HG02884 (cell line): ENCODE data around the gene KRT78.

ENCODE experiments used
- ATAC-seq: cut with Tn5 transposase; IDR thresholded peaks from one replicate; pipeline ENCODE4 v1.9.1; 2021; ENCODE audit warnings: mild to moderate bottlenecking, moderate library complexity; ENCODE audit not compliant: unreplicated experiment

KRT78 gene

GRCh38 chr12:52826611-52827498 lies 21.9 kb downstream of the KRT78 start:
- ATAC-seq: no peak

DNA sequence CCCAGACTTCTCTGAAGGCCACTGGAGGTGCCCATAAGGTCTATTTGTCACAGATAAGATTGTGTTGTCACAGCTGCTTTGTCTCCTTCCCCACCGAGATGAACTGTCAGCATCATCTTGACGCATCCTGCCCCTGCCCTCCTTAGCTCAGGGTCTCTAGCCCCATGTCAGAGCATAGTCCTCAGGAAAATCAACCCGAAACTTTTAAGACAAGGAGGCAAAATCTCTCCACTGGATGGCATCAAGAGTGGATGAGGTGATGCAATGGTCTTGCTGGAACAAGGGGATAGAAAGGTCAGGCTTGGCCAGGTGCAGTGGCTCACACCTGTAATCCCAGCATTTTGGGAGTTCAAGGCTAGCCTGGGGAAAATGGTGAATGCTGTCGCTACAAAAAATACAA lies 22.8 kb downstream of the KRT78 start:
- ATAC-seq: no peak

GRCh38 chr12:52824741-52825410 lies 23.9 kb downstream of the KRT78 start:
- ATAC-seq: no peak

DNA sequence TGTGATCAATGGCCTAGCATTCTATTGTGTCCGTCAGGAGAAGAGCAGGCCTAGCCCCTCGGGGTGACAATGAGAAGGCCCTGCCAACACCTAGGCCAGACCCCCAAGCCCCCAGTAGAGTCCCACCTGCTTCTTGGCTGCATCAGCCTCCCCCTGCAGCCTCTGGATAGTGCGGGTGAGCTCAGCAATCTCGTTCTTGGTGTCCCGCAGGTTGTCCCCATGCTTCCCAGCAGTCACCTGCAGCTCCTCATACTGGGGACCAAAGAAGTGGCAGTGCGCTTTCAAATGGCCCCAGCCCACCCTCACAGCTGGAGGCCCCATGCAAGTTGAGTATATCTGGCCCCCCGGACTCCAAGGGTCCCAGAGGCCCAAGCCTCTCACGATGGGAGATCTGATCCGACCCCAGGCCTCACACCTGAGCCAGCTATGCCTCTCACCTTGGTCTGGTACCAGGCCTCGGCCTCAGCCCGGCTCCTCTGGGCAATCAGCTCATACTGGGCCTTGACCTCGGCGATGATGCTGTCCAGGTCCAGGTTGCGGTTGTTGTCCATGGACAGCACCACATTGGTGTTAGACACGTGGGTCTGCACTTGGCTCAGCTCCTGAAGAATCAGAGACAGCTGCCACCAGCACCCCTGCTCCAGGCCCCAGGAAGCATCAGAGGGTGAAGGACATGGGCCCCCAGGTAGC lies 24.9 kb downstream of the KRT78 start:
- ATAC-seq: no peak

DNA sequence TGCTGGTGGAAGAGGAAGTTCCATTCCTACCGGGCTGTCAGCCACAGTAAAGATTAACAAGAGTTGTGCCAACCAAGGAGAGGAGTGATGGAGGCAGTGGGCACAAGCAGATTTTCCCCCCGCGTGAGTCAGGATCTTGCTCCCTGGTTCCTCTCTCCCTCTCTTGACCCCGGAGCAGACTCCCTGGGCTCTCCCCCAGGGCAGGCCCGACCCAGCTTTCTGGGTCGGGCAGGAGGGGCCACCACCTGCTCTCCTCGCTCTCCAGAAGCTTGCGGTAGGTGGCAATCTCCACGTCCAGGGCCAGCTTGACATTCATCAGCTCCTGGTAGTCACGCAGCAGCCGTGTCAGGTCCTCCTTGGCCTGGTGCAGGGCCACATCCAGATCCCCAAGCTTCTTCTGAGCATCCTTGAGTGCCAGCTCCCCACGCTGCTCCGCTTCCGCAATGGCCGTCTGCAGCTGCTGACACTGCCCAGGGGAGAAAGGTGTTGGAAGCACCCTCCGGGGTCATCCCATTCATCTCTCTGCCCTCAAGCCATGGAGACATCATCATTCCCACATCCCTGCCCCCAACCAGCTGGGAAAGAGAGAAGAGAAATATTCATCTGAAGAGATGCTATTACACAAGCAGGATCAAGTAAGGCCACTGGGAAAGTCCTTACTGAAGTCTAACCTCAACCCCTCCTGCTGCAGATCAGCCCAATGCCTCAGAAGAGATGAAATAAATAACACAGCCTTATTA lies 25.9 kb downstream of the KRT78 start:
- ATAC-seq: no peak

DNA sequence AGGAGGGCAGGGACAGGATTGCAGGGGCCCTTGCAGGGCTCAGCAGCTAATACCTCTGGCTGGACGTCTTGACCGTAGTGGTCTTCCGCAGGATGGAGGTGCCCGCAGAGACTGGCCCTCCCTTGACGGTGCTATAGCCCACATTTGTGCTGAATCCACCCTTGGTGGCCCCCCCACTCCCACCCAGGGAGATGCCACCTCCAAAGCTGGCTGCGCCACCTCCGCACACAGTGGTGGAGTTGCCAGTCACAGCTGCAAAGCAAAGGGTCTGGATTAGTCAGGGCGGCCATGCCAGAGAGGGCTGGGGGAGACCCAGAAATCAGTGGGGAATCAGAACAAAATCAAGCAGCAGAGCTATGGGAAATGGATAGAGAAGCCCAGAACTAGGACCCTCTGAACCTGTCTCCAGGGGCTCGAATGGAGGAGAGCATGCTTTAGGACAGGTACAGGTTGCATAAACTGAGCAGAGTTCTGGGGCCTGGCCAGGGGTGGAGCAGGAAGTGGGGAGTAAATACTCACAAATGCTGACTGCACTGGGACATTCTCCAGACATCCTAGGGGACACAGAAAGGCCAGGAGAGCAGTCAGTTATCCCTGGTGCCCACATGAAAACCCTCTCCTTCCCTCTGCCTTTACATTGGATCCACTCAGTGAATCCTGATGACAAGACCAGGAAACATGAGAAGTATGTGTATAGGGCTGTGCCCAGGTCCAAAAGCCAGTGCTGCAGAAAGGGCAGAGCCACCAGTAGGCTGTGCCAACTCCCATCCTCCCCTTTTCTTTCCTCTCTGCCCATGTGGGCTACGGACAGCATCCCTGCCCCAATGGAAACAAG lies 26.8 kb downstream of the KRT78 start:
- no peak for ATAC-seq

- ATAC-seq: no peak
Observed at GRCh38 chr12:52821071-52821730, 27.6 kb downstream of the KRT78 start.

DNA sequence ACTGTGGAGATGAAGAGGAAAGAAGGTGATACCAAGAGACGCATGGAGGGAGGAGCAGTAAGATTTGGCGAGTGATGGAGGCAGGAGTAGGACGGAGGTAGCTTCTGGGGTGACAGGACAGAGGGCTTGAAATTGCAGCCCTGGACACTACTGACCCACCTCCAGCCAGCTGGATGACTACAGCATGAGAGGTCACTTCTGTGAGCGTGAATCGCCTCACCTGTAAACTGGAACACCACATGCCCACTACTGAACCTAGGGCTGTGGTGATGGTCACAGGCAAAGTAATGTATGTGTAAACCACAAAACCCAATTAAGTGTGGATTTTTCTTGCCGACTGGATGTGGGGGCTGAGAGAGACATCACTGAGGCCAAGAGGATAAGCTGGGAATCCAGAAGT lies 28.3 kb downstream of the KRT78 start:
- no peak for ATAC-seq

DNA sequence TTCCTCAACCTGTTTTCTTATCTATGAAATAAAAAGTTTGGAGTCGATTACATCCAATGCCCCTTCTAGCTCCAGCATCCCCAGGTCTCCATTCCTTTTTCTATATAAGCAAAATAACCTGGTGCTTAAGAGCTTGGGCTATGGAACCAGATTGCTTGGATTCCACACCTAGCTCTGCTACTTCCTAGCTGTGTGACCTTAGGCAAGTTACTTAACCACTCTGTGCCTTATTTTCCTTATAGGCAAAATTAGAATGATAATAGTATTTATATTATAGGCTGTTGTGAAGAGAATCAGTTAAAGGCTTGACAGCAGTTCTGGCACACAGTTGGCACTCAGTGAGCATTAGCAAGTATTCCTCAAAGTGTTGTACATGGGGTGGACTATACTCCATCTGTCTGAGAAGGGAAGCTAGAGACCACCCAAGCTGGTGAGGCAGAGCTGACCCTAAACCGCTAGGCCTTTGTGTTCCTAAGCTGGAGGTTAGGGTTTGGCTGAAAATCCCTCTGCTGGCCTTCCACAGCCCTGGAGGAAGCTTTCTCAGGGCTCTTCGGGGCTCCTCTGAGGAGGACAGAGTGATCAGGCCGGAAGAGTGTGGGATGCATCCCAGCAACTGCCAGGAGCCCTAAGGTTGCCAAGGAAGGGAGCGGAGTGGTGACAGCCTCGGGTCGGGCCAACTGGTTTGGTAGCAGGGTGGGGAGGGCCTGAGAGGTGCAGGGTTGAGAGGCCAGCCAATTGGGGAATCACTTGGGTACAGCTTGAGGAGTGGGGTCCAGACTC lies 28.9 kb downstream of the KRT78 start:
- no peak for ATAC-seq

GRCh38 chr12:52818887-52819420 lies 29.8 kb downstream of the KRT78 start:
- ATAC-seq: no peak

- ATAC-seq: no peak
Observed at GRCh38 chr12:52818388-52818787, 30.4 kb downstream of the KRT78 start.

- ATAC-seq: no peak
Observed at GRCh38 chr12:52817699-52818238, 31.0 kb downstream of the KRT78 start.

GRCh38 chr12:52817003-52817698 lies 31.6 kb downstream of the KRT78 start:
- no peak for ATAC-seq

- ATAC-seq: no peak
Observed at GRCh38 chr12:52815676-52816588, 32.9 kb downstream of the KRT78 start.

- no peak for ATAC-seq
Observed at GRCh38 chr12:52815161-52815560, 33.6 kb downstream of the KRT78 start.

DNA sequence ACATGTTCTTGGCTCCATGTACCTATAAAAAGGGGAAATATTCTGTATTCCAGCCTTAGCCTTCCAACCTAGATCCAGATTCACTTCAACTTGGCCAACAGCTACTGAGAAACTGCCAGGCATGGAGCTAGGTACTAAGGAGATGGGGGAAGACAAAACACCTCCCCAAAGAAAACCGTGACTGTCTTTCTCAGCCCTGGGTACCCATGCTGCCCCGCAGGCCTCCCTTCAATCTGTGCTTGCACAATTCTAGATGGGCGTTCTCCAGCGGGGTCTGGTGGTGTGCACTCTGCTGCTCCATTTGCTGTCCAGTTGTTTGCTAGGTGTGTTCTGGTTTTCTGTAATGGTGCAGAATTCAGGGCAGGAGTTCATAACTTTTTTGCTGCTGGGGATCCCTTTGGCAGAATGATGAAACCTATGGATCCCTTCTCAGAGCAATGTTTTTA lies 34.1 kb downstream of the KRT78 start:
- no peak for ATAC-seq
